HL-60 (cell line): ENCODE data around the gene MXRA7.

Source experiments
- POLR2AphosphoS5 ChIP-seq: IDR thresholded peaks from 2 replicates; pipeline ENCODE4 v1.6.1; 2012; ENCODE audit warnings: low read depth
- SPI1 ChIP-seq: IDR thresholded peaks from 2 replicates; pipeline ENCODE4 v1.6.1; 2012; ENCODE audit warnings: low read depth, mild to moderate bottlenecking, borderline replicate concordance
- TF ChIP-seq, protein P1 (sequence below): IDR thresholded peaks from one replicate; pipeline ENCODE4 v1.5.1; 2011; ENCODE audit warnings: low read length, control low read depth, inconsistent platforms; ENCODE audit not compliant: insufficient read depth
- TF ChIP-seq, protein P2 (sequence below): IDR thresholded peaks from 2 replicates; pipeline ENCODE4 v1.6.1; 2012; ENCODE audit warnings: low read depth; ENCODE audit not compliant: insufficient replicate concordance

DNA sequence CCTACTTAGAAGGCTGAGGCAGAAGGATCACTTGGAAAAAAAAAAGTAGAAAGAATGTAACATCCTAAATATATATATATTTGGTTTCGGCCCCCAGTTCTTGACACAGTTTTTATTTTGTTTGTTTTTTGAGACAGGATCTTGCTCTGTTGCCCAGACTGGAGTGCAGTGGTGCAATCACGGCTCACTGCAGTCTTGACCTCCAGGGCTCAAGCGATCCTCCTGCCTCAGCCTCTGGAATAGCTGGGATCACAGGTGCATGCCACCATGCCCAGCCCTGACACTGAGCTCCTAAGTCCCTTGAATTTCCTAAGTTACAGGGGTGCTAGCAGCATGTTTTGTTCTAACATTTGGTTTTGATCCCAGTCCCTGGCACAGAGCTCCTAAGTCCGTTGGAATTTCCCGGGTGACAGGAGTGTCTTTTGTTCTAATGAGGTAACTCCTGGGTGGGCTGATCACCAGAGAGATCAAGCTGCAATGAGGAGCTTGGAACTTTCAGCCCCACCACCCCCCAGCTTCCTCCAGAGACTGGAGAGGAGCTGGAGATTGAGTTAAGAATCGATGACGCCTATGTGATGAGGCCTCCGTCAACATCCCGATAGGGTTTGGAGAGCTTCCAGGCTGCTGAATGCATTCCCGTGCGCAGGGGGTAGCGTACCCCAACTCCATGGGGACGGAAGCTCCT is 20.0 kb downstream of the MXRA7 start:
- TF ChIP-seq, protein P1, sequence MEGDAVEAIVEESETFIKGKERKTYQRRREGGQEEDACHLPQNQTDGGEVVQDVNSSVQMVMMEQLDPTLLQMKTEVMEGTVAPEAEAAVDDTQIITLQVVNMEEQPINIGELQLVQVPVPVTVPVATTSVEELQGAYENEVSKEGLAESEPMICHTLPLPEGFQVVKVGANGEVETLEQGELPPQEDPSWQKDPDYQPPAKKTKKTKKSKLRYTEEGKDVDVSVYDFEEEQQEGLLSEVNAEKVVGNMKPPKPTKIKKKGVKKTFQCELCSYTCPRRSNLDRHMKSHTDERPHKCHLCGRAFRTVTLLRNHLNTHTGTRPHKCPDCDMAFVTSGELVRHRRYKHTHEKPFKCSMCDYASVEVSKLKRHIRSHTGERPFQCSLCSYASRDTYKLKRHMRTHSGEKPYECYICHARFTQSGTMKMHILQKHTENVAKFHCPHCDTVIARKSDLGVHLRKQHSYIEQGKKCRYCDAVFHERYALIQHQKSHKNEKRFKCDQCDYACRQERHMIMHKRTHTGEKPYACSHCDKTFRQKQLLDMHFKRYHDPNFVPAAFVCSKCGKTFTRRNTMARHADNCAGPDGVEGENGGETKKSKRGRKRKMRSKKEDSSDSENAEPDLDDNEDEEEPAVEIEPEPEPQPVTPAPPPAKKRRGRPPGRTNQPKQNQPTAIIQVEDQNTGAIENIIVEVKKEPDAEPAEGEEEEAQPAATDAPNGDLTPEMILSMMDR, result no peak
- TF ChIP-seq POLR2AphosphoS5 (no peak), SPI1 (no peak)
- TF ChIP-seq, protein P2, sequence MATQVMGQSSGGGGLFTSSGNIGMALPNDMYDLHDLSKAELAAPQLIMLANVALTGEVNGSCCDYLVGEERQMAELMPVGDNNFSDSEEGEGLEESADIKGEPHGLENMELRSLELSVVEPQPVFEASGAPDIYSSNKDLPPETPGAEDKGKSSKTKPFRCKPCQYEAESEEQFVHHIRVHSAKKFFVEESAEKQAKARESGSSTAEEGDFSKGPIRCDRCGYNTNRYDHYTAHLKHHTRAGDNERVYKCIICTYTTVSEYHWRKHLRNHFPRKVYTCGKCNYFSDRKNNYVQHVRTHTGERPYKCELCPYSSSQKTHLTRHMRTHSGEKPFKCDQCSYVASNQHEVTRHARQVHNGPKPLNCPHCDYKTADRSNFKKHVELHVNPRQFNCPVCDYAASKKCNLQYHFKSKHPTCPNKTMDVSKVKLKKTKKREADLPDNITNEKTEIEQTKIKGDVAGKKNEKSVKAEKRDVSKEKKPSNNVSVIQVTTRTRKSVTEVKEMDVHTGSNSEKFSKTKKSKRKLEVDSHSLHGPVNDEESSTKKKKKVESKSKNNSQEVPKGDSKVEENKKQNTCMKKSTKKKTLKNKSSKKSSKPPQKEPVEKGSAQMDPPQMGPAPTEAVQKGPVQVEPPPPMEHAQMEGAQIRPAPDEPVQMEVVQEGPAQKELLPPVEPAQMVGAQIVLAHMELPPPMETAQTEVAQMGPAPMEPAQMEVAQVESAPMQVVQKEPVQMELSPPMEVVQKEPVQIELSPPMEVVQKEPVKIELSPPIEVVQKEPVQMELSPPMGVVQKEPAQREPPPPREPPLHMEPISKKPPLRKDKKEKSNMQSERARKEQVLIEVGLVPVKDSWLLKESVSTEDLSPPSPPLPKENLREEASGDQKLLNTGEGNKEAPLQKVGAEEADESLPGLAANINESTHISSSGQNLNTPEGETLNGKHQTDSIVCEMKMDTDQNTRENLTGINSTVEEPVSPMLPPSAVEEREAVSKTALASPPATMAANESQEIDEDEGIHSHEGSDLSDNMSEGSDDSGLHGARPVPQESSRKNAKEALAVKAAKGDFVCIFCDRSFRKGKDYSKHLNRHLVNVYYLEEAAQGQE, result no peak
